Measurements from ENCODE around the gene TTC27.

Gene TTC27

DNA sequence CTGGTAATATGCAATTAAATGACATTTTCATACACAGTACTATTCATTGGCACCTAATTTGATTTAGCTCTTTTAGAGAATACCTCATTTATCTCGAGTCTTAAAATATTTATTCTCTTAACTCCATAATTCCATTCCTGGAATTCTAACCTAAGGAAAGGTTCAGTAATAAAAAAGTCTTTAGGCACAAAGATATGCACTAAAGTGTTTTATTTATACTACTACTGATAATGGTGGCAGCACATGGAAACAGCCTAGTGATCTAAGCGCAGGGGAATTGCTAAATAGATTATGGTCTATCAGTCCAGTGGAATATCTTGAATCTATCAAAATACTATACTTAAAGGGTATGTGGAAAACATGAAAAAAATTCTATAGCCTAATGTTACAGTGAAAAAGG is 176.4 kb downstream of the TTC27 start:
- no peak for ATAC-seq (replicated peaks)
- no peaks in the 10 kb centered on the region for H3K27me3 Mint-ChIP-seq
- H3K4me1 Mint-ChIP-seq, result no peaks in the 10 kb centered on the region
- DNase-seq, result no peak
- no peaks in the 10 kb centered on the region for H3K9me3 Mint-ChIP-seq
- peaks cover 22 to 29% of the 10 kb centered on the region in 2 donors for H3K36me3 Mint-ChIP-seq
- H3K4me3 Mint-ChIP-seq, result no peak overlapping the region
- no peak overlapping the region for H3K27ac Mint-ChIP-seq

DNA sequence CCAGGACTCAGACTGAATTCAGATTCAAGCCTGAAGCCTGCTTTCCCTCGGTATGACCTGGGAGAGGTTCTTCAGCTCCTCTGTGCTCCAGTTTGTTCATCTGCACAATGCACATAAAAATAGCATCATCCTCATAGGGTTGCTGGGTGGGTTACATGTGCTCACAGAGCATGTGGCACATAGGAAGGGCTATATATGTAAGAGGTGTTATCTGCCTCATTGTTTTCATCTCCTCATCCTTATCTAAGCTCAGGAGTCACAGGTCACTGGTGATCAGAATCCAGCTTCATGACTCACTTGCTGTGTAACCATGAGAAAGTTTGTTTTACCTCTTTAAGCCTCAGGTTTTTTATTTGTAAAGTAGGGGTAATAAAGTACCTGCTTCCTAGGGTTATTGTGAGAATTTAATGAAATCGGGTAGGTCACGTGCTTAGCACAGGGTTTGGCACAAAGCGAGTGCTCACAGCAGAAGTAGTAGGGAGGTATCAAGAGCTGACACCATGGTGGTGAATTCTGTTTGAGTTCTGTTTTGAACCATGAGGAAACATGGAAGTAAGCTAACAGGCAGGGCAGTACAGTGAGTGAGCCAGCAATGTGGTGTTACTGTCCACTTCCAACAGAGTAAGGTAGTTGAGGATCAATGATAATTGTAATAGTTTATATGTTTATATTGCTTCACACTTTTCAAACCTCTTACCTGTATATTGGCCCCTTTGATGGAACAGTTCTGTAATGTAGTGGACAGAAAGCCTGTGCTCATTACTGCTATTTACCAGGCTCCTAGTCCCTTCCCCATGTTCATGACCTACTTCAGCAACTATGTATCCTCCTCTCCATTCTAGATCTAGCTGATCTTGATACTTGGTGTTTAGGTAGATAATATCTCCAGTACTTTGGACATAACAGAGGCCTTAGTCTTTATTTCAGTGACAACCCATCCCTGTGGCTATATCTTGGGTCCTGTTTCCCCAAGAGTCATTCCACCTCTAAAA is 177.6 kb downstream of the TTC27 start:
- ATAC-seq (replicated peaks), result no peak
- no peak overlapping the region for H3K27ac Mint-ChIP-seq
- no peak for DNase-seq
- H3K4me1 Mint-ChIP-seq, result no peaks in the 10 kb centered on the region
- H3K36me3 Mint-ChIP-seq, result peaks cover 27 to 36% of the 10 kb centered on the region in 2 donors
- no peak overlapping the region for H3K4me3 Mint-ChIP-seq
- H3K9me3 Mint-ChIP-seq, result no peaks in the 10 kb centered on the region
- H3K27me3 Mint-ChIP-seq, result no peaks in the 10 kb centered on the region

- DNase-seq (no peak), ATAC-seq (replicated peaks) (no peak)
- peaks cover 33 to 45% of the 10 kb centered on the region in 2 donors for H3K36me3 Mint-ChIP-seq
- no peak overlapping the region for H3K4me3 Mint-ChIP-seq
- no peaks in the 10 kb centered on the region for H3K4me1 Mint-ChIP-seq
- H3K27me3 Mint-ChIP-seq, result no peaks in the 10 kb centered on the region
- H3K9me3 Mint-ChIP-seq, result no peaks in the 10 kb centered on the region
- H3K27ac Mint-ChIP-seq, result no peak overlapping the region
Measured at GRCh38 chr2:32806857-32807256, 179.0 kb downstream of the TTC27 start.

DNA sequence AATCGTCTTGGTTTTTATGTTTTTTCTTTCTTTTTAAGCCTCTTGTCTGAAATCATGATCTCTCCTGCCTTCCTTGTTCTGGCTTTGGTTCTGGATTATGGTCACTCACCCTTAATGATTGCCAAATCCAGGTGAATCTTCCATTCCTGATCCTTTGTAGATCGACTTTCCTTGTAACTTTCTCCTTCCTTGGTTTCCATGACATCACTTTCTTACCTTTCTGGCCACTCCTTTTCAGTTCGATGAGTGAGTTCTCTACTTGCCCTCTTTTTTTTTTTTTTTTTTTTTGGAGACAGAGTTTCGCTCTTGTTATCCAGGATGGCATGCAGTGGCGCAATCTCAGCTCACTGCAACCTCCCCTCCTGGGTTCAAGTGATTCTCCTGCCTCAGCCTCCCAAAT is 179.8 kb downstream of the TTC27 start:
- Mint-ChIP-seq H3K27ac (no peak overlapping the region), H3K27me3 (no peaks in the 10 kb centered on the region), H3K4me3 (no peak overlapping the region)

DNA sequence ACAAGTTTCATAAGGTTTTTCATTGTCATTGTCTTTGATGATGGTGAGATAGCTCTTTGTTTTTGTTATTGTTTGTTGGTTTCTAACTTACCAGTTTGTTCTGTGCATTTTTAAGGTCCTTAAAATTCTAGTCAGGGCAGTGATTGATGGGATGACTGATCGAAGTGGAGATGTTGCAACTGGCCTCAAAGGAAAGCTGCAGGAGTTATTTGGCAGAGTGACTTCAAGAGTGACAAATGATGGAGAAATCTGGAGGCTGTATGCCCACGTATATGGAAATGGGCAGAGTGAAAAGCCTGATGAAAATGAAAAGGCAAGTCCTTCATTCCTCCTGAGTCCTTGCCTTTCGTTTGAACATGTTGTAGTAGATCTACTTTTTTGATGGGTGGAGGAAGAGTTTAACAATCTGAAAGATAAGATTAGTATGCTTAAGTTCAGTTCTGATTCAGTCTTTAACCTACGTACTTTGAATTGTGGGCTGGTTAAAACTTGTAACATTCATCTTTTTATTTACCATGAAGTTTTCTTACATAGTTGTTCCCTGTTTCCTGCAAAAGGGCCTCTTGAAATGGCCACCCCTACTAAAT is 183.2 kb downstream of the TTC27 start:
- Mint-ChIP-seq H3K4me1 (no peaks in the 10 kb centered on the region), H3K9me3 (no peaks in the 10 kb centered on the region), H3K36me3 (peaks cover 35 to 63% of the 10 kb centered on the region in 2 donors), H3K27me3 (no peaks in the 10 kb centered on the region), H3K27ac (no peak overlapping the region), H3K4me3 (no peak overlapping the region)
- DNase-seq (no peak), ATAC-seq (replicated peaks) (no peak)

More for the DNA sequence above, 179.8 kb downstream of the TTC27 start:
- no peaks in the 10 kb centered on the region for H3K9me3 Mint-ChIP-seq
- ATAC-seq (replicated peaks) (no peak), DNase-seq (no peak)
- no peaks in the 10 kb centered on the region for H3K4me1 Mint-ChIP-seq
- peaks cover 30 to 45% of the 10 kb centered on the region in 2 donors for H3K36me3 Mint-ChIP-seq

GRCh38 chr2:32811696-32812095 is 183.8 kb downstream of the TTC27 start:
- ATAC-seq (replicated peaks), result no peak
- H3K9me3 Mint-ChIP-seq, result no peaks in the 10 kb centered on the region
- no peak overlapping the region for H3K27ac Mint-ChIP-seq
- H3K36me3 Mint-ChIP-seq, result peaks cover 35 to 68% of the 10 kb centered on the region in 2 donors
- no peaks in the 10 kb centered on the region for H3K27me3 Mint-ChIP-seq
- no peak overlapping the region for H3K4me3 Mint-ChIP-seq
- no peak for DNase-seq
- no peaks in the 10 kb centered on the region for H3K4me1 Mint-ChIP-seq

DNA sequence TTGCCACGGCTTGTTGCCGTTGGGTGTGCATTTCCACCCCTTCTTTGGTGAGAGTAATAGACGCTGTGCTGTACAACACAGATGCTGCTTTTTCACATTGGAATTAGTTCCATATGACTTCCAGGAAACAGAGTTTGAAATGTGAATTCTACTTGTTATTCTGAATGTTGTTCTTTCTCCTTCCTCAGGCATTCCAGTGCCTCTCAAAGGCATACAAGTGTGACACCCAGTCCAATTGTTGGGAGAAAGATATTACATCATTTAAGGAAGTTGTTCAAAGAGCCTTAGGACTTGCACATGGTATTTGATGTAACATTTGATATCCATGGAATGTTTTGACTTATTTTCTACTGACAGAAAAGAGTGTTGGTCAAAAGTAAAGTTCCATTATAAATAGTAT is 184.5 kb downstream of the TTC27 start:
- no peak for ATAC-seq (replicated peaks)
- H3K4me1 Mint-ChIP-seq, result no peaks in the 10 kb centered on the region

DNA sequence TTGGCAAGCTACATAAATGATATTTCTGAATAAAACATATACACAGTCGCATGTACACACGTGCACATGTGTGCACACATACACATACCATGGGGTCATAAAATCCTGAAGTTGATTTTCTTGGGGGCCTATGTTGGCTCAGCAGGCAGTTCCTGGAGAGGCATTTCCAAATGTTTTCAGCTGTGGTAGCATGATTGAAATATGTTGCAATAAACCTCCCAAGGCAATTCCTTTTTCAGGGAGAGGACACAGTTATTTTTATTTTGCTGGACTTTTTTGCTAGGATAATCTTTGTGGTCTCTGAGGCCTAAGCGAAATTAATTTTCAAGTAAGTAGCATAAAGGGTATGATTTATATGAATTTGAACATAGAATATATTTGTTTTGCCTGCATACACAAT is 192.2 kb downstream of the TTC27 start:
- DNase-seq (no peak), ATAC-seq (replicated peaks) (no peak)
- Mint-ChIP-seq H3K27ac (no peak overlapping the region), H3K4me3 (no peak overlapping the region), H3K4me1 (no peaks in the 10 kb centered on the region), H3K9me3 (no peaks in the 10 kb centered on the region), H3K27me3 (no peaks in the 10 kb centered on the region), H3K36me3 (peaks cover 20 to 47% of the 10 kb centered on the region in 2 donors)

More for the DNA sequence above, 184.5 kb downstream of the TTC27 start:
- no peak overlapping the region for H3K27ac Mint-ChIP-seq
- DNase-seq, result no peak
- H3K27me3 Mint-ChIP-seq, result no peaks in the 10 kb centered on the region
- H3K36me3 Mint-ChIP-seq, result peaks cover 39 to 74% of the 10 kb centered on the region in 2 donors
- no peak overlapping the region for H3K4me3 Mint-ChIP-seq
- no peaks in the 10 kb centered on the region for H3K9me3 Mint-ChIP-seq

DNA sequence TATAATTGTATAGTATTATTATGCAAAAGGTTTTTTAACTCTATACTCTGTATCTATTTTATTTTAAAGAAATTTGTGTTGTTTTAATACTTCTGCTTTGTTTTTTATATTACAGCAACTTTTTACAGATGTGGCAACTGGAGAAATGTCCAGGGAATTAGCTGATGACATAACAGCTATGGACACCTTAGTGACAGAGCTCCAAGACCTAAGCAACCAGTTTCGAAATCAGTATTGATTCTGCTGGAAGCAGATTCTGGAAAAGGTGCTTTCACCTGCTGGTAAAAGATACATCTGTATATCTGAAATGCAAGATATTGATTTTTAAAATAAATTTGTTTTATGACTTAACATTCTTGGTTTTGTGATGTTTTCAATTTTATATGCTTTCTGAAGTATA is 192.9 kb downstream of the TTC27 start:
- DNase-seq, result no peak
- Mint-ChIP-seq H3K27me3 (no peaks in the 10 kb centered on the region), H3K9me3 (no peaks in the 10 kb centered on the region), H3K4me1 (peaks cover 0 to 4% of the 10 kb centered on the region in 2 donors), H3K36me3 (peaks cover 16 to 46% of the 10 kb centered on the region in 2 donors), H3K4me3 (no peak overlapping the region), H3K27ac (no peak overlapping the region)
- ATAC-seq (replicated peaks), result no peak

DNA sequence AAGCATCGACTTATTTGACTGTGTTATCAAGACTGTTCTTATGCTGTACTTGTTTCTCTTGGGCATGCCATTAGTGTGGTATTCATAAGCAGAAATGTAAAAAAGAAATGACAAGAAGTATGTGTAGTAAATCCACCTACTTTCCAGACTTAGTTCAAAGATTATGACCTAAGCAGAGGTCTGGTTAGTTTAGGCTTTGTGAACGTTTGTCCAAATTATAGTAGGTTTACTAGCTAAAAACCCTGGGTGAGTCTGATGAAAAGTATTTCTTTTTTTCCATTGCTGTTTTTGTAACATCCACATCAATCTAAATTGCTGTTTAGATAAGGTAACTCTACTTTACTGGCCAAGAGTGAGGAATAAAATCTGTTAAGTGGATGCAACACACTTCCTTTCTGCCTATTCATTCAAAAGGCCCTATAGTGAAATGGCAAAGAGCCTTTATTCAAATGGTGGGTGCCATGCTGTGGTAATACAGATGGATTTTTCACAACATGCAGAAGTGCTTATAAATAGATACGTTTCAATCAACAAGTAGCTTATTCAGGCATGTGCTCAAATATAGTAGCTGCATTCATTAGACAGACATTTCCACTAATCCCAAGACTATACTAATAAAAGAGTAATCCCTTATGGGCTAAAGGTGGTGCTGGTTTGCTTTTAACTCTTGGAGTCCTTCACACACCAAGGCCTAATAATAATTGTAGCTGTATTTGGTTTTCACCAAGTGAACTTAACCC is 196.4 kb downstream of the TTC27 start:
- no peak overlapping the region for H3K4me3 Mint-ChIP-seq
- H3K36me3 Mint-ChIP-seq, result peaks cover 12 to 45% of the 10 kb centered on the region in 2 donors
- H3K9me3 Mint-ChIP-seq, result peaks cover 3 to 4% of the 10 kb centered on the region in 2 donors
- H3K4me1 Mint-ChIP-seq, result peaks cover 0 to 12% of the 10 kb centered on the region in 2 donors
- DNase-seq (no peak), ATAC-seq (replicated peaks) (no peak)
- H3K27me3 Mint-ChIP-seq, result no peaks in the 10 kb centered on the region
- H3K27ac Mint-ChIP-seq, result no peak overlapping the region

DNA sequence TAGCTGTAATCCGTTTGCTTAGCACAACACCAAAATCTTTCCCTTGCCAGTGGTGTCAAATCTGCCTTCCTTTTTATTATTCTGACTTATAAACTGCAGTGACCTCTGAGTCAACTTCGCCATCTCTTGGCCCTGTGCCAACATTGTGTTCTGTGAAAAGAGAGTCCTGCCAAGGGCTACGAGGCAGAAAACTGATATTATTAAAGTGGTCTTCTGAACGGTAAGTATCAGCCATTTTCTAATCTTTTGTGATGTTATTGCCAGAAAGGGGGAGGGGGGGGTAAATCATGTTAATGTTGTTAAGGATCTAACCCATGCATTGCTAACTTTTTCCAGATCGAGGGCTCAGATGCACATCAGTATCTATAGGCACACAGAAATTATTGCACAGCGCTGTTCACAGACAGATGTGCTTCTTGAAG is 197.5 kb downstream of the TTC27 start:
- H3K27me3 Mint-ChIP-seq, result no peaks in the 10 kb centered on the region

DNA sequence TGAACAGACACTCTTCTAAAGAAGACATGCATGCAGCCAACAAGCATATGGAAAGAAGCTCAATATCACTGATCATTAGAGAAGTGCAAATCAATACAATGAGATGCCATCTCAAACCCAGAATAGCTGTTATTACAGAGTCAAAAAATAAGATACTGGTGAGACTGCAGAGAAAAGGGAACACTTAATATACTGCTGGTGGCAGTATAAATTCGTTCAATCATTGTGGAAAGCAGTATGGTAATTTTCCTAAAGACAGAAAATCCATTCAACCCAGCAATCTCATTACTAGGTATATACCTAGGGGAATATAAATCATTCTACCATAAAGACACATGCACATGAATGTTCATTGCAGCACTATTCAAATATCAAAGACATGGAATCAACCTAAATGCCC is 202.3 kb downstream of the TTC27 start:
- Mint-ChIP-seq H3K36me3 (peaks cover 5 to 21% of the 10 kb centered on the region in 2 donors), H3K27me3 (no peaks in the 10 kb centered on the region), H3K4me3 (no peak overlapping the region), H3K4me1 (peaks cover under 1 to 13% of the 10 kb centered on the region in 2 donors), H3K9me3 (peaks cover 4 to 5% of the 10 kb centered on the region in 2 donors), H3K27ac (no peak overlapping the region)
- DNase-seq (no peak), ATAC-seq (replicated peaks) (no peak)

More for the DNA sequence above, 197.5 kb downstream of the TTC27 start:
- no peak for DNase-seq
- no peak overlapping the region for H3K4me3 Mint-ChIP-seq
- H3K27ac Mint-ChIP-seq, result no peak overlapping the region
- peaks cover 0 to 12% of the 10 kb centered on the region in 2 donors for H3K4me1 Mint-ChIP-seq
- H3K36me3 Mint-ChIP-seq, result peaks cover 9 to 38% of the 10 kb centered on the region in 2 donors
- peaks cover 4 to 5% of the 10 kb centered on the region in 2 donors for H3K9me3 Mint-ChIP-seq
- no peak for ATAC-seq (replicated peaks)

GRCh38 chr2:32832821-32833220 is 205.0 kb downstream of the TTC27 start:
- DNase-seq (no peak), ATAC-seq (replicated peaks) (no peak)
- H3K4me1 Mint-ChIP-seq, result peaks cover 5% of the 10 kb centered on the region in 2 donors
- H3K27me3 Mint-ChIP-seq, result no peaks in the 10 kb centered on the region
- no peak overlapping the region for H3K27ac Mint-ChIP-seq
- peaks cover 2 to 3% of the 10 kb centered on the region in 2 donors for H3K36me3 Mint-ChIP-seq
- H3K4me3 Mint-ChIP-seq, result no peak overlapping the region
- peaks cover 4 to 5% of the 10 kb centered on the region in 2 donors for H3K9me3 Mint-ChIP-seq

DNA sequence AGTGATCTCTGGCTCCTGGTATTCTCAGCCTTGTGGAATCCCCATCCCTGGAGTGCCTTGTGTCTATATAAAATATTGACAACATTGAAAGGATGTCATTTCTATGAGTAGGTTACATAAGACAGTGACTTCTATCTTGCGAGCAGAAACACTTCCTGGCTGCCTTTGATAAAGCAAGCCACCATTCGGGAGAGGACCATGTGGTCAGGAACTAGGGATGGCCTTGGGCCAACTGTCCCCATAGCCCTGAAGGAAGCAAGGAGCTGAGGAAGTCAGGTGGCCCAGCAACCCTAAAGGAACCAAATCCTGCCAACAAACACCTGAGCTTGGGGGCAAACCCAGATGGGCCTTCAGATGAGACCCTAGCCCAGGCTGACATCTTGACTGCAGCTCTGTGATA is 205.9 kb downstream of the TTC27 start:
- Mint-ChIP-seq H3K4me3 (no peak overlapping the region), H3K27ac (no peak overlapping the region), H3K9me3 (peaks cover 0 to 2% of the 10 kb centered on the region in 2 donors), H3K36me3 (peaks cover 0 to 2% of the 10 kb centered on the region in 2 donors), H3K27me3 (no peaks in the 10 kb centered on the region), H3K4me1 (peaks cover 5 to 6% of the 10 kb centered on the region in 2 donors)
- ATAC-seq (replicated peaks), result no peak
- DNase-seq, result no peak

All from stimulated activated naive B cell treated with anti-CD40 and anti-IgM and Interleukin-4, amounts not matched to agents 10 μg/mL and 1 μg/mL and 100 μg/mL, for 72 hours (primary cell).